Activated CD4-positive, alpha-beta T cell treated with anti-CD3 and anti-CD28 coated beads, Interleukin-2, amount 10 ng/mL, durations not matched to agents 24 days and 14 days (primary cell): Measurements from ENCODE around the gene ARMS2. TPM values are rescaled to one million over a fixed set of nuclear protein-coding genes. Genes with fewer than 3 reads are reported as not detected.

ENCODE experiments used
- DNase-seq: peaks from one replicate; pipeline ENCODE4 v3.0.0; 2022
- H3K27ac Mint-ChIP-seq: one replicate; pipeline ENCODE4 v1.8.0; 2022; ENCODE audit warnings: mild to moderate bottlenecking, mixed read lengths
- H3K27me3 Mint-ChIP-seq: one replicate; pipeline ENCODE4 v1.8.0; 2022; ENCODE audit warnings: mixed read lengths
- H3K36me3 Mint-ChIP-seq: one replicate; pipeline ENCODE4 v1.8.0; 2022; ENCODE audit warnings: low read depth, mild to moderate bottlenecking, mixed read lengths
- H3K4me1 Mint-ChIP-seq: one replicate; pipeline ENCODE4 v1.8.0; 2021; ENCODE audit warnings: mixed read lengths
- H3K4me3 Mint-ChIP-seq: one replicate; pipeline ENCODE4 v1.8.0; 2022; ENCODE audit warnings: mild to moderate bottlenecking, moderate library complexity, mixed read lengths
- H3K9me3 Mint-ChIP-seq: one replicate; pipeline ENCODE4 v1.8.0; 2021; ENCODE audit warnings: mixed read lengths
- intact Hi-C: fragments of 100-400 bp; cut with micrococcal nuclease; formaldehyde crosslinking; loops from one replicate; pipeline ENCODE4 v1.15.1; 2023
- total RNA-seq: library from RNA; stranded (reverse); gene quantifications from 2 replicates; pipeline ENCODE4 v1.2.3, GENCODE V29; 2022

The ARMS2 gene
- total RNA-seq, 1 donor from 2014 or later, result not detected

DNA sequence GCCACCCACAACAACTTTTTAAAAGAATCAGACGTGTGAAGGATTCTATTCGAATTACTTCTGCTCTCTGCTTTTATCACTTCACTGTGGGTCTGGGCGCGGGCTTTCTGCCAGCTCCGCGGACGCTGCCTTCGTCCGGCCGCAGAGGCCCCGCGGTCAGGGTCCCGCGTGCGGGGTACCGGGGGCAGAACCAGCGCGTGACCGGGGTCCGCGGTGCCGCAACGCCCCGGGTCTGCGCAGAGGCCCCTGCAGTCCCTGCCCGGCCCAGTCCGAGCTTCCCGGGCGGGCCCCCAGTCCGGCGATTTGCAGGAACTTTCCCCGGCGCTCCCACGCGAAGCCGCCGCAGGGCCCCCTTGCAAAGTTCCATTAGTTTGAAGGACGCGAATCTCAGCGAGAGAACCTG, 6.4 kb downstream of the ARMS2 start:
- Mint-ChIP-seq H3K36me3 (no peaks in the 10 kb centered on the region), H3K9me3 (no peaks in the 10 kb centered on the region), H3K4me3 (no peak overlapping the region), H3K27ac (no peak overlapping the region), H3K4me1 (peaks cover 2% of the 10 kb centered on the region), H3K27me3 (peaks cover 71% of the 10 kb centered on the region)
- intact Hi-C loops, result loop anchor here (10.0 kb wide), 1 partner anchor 104 kb away; the partner anchor contains the start of gene DMBT1
- no peak for DNase-seq

DNA sequence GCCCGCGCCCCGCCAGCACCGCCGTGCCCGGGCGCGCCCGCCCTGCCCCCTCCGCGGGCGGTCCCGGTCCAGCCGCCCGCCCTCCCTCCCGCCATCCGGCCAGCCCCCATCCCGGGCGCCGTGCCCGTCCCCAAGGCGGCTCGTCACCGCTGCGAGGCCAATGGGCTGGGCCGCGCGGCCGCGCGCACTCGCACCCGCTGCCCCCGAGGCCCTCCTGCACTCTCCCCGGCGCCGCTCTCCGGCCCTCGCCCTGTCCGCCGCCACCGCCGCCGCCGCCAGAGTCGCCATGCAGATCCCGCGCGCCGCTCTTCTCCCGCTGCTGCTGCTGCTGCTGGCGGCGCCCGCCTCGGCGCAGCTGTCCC, 6.9 kb downstream of the ARMS2 start, which contains the start of gene HTRA1:
Gene HTRA1 (plus strand): TSS at position 187 of the 362 bp plus-strand sequence. CDS start 100 bp downstream, at position 287.
- DNase-seq, result no peak
- Mint-ChIP-seq H3K4me1 (peaks cover 2% of the 10 kb centered on the region), H3K27me3 (peaks cover 71% of the 10 kb centered on the region), H3K27ac (no peak within 1 kb of the TSS), H3K9me3 (no peaks in the 10 kb centered on the region), H3K36me3 (no peaks in the 10 kb centered on the region), H3K4me3 (peak within 1 kb of the TSS; percentile 60)
- intact Hi-C loops, result loop anchor here (10.0 kb wide), 1 partner anchor 103 kb away; the partner anchor contains the start of gene DMBT1

GRCh38 chr10:122461729-122462532, 7.5 kb downstream of the ARMS2 start:
- peaks cover 69% of the 10 kb centered on the region for H3K27me3 Mint-ChIP-seq
- no peak for DNase-seq
- H3K27ac Mint-ChIP-seq, result no peak overlapping the region
- intact Hi-C loops, result loop anchor here (10.0 kb wide), 1 partner anchor 103 kb away; the partner anchor contains the start of gene DMBT1
- H3K9me3 Mint-ChIP-seq, result no peaks in the 10 kb centered on the region
- no peaks in the 10 kb centered on the region for H3K36me3 Mint-ChIP-seq
- peaks cover 2% of the 10 kb centered on the region for H3K4me1 Mint-ChIP-seq
- H3K4me3 Mint-ChIP-seq, result peak overlapping the region; percentile 60

GRCh38 chr10:122462533-122463465, 8.3 kb downstream of the ARMS2 start:
- intact Hi-C loops, result loop anchor here (10.0 kb wide), 1 partner anchor 102 kb away; the partner anchor contains the start of gene DMBT1

GRCh38 chr10:122463466-122464249, 9.2 kb downstream of the ARMS2 start:
- intact Hi-C loops, result loop anchor here (10.0 kb wide), 1 partner anchor 101 kb away; the partner anchor contains the start of gene DMBT1
- no peak overlapping the region for H3K4me3 Mint-ChIP-seq
- no peaks in the 10 kb centered on the region for H3K36me3 Mint-ChIP-seq
- H3K9me3 Mint-ChIP-seq, result no peaks in the 10 kb centered on the region
- no peak overlapping the region for H3K27ac Mint-ChIP-seq
- DNase-seq, result no peak
- H3K27me3 Mint-ChIP-seq, result peaks cover 56% of the 10 kb centered on the region
- H3K4me1 Mint-ChIP-seq, result peaks cover 2% of the 10 kb centered on the region

More at GRCh38 chr10:122462533-122463465, 8.3 kb downstream of the ARMS2 start:
- DNase-seq, result no peak
- Mint-ChIP-seq H3K4me3 (peak overlapping the region; percentile 60), H3K4me1 (peaks cover 2% of the 10 kb centered on the region), H3K9me3 (no peaks in the 10 kb centered on the region), H3K27me3 (peaks cover 63% of the 10 kb centered on the region), H3K27ac (no peak overlapping the region), H3K36me3 (no peaks in the 10 kb centered on the region)

DNA sequence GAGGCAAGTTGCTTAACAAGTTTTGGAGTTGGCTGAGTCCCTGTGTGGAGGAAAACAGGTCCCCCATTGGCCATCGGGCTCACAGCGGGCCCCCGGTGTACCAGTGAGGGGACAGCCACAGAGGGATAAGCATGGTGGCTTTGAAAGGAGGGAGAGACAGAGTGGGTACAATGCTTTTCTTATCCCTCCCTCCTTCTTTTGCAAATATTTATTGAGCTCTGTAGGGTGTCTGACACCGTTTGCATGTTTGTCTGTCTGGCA, 9.7 kb downstream of the ARMS2 start:
- peaks cover 50% of the 10 kb centered on the region for H3K27me3 Mint-ChIP-seq
- peaks cover 2% of the 10 kb centered on the region for H3K4me1 Mint-ChIP-seq
- no peak overlapping the region for H3K27ac Mint-ChIP-seq
- no peaks in the 10 kb centered on the region for H3K9me3 Mint-ChIP-seq
- DNase-seq, result no peak
- no peak overlapping the region for H3K4me3 Mint-ChIP-seq
- H3K36me3 Mint-ChIP-seq, result no peaks in the 10 kb centered on the region
- intact Hi-C loops, result loop anchor here (10.0 kb wide), 1 partner anchor 101 kb away; the partner anchor contains the start of gene DMBT1

- no peak overlapping the region for H3K27ac Mint-ChIP-seq
- H3K4me3 Mint-ChIP-seq, result no peak overlapping the region
- DNase-seq, result no peak
- peaks cover 46% of the 10 kb centered on the region for H3K27me3 Mint-ChIP-seq
- no peaks in the 10 kb centered on the region for H3K9me3 Mint-ChIP-seq
- H3K4me1 Mint-ChIP-seq, result peaks cover 2% of the 10 kb centered on the region
- intact Hi-C loops, result loop anchor here (10.0 kb wide), 1 partner anchor 100 kb away; the partner anchor contains the start of gene DMBT1
- no peaks in the 10 kb centered on the region for H3K36me3 Mint-ChIP-seq
These were observed 10.1 kb downstream of the ARMS2 start for GRCh38 chr10:122464586-122464985.

- no peak overlapping the region for H3K4me3 Mint-ChIP-seq
- peaks cover 2% of the 10 kb centered on the region for H3K4me1 Mint-ChIP-seq
- no peaks in the 10 kb centered on the region for H3K36me3 Mint-ChIP-seq
- peaks cover 41% of the 10 kb centered on the region for H3K27me3 Mint-ChIP-seq
- H3K9me3 Mint-ChIP-seq, result no peaks in the 10 kb centered on the region
- intact Hi-C loops, result loop anchor here (10.0 kb wide), 1 partner anchor 99 kb away; the partner anchor contains the start of gene DMBT1
- DNase-seq, result no peak
- no peak overlapping the region for H3K27ac Mint-ChIP-seq
These were observed 11.1 kb downstream of the ARMS2 start for GRCh38 chr10:122465401-122466040.

GRCh38 chr10:122466951-122467381, 12.5 kb downstream of the ARMS2 start:
- peaks cover 40% of the 10 kb centered on the region for H3K27me3 Mint-ChIP-seq
- intact Hi-C loops, result loop anchor here (10.0 kb wide), 1 partner anchor 98 kb away; the partner anchor contains the start of gene DMBT1
- H3K36me3 Mint-ChIP-seq, result no peaks in the 10 kb centered on the region
- peaks cover 2% of the 10 kb centered on the region for H3K4me1 Mint-ChIP-seq
- no peak for DNase-seq
- H3K9me3 Mint-ChIP-seq, result no peaks in the 10 kb centered on the region
- H3K27ac Mint-ChIP-seq, result no peak overlapping the region
- no peak overlapping the region for H3K4me3 Mint-ChIP-seq

DNA sequence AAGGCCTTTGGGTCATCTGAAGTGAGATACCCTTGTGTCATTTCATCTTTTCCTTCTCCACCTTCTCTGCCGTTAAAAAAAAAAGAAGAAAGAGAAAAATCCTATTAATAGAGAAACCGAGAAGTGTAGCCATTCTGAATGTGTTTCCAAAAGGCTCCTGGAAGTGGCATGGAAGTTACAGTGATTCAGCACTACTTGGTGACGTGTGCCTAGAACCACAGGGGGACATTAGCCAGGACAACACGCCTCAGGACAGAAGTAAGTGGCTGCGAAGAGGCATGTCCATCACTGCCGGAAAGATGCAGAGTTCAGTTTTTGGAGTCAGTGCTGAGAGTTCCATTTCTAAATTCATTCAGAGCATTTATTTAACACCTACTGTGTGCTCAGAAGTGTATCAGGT, 13.2 kb downstream of the ARMS2 start:
- Mint-ChIP-seq H3K27me3 (peaks cover 36% of the 10 kb centered on the region), H3K36me3 (no peaks in the 10 kb centered on the region), H3K4me1 (no peaks in the 10 kb centered on the region), H3K4me3 (no peak overlapping the region), H3K9me3 (no peaks in the 10 kb centered on the region), H3K27ac (no peak overlapping the region)
- no peak for DNase-seq
- intact Hi-C loops, result loop anchor here (10.0 kb wide), 1 partner anchor 97 kb away; the partner anchor contains the start of gene DMBT1

DNA sequence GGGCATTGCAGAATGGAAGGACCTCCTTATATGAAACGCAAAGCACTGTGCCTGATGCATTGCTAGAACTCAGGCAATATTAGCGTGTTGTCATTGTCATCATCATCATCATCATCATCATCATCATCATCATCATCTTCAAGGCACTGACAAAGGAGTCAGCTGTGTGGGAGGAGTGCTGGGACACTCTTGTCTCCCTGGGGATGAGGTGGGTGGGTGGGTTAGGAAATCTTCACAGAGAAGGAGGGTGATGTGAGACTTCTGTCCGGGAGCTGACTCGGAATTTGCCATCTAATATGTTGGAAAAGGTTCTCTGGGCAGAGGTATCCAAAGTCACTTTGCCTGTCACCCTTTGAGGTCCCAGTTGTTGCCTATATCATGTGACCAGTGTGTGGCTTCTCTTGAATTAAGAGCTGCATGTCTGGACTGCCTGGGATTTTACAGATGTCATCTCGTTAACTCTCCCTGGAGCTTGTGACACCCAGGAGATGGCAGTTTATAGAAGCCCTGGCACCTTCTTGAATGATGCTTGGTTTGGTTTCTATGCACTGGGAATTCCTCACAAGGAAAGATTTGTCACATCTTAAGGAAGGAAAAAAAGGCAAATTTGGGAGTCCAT, 14.0 kb downstream of the ARMS2 start:
- Mint-ChIP-seq H3K4me3 (no peak overlapping the region), H3K9me3 (no peaks in the 10 kb centered on the region), H3K36me3 (no peaks in the 10 kb centered on the region), H3K27ac (no peak overlapping the region), H3K4me1 (no peaks in the 10 kb centered on the region), H3K27me3 (peaks cover 29% of the 10 kb centered on the region)
- intact Hi-C loops, result loop anchor here (10.0 kb wide), 1 partner anchor 96 kb away; the partner anchor contains the start of gene DMBT1
- DNase-seq, result no peak
